ENCODE measurements around the gene DYNC1H1.

DNA sequence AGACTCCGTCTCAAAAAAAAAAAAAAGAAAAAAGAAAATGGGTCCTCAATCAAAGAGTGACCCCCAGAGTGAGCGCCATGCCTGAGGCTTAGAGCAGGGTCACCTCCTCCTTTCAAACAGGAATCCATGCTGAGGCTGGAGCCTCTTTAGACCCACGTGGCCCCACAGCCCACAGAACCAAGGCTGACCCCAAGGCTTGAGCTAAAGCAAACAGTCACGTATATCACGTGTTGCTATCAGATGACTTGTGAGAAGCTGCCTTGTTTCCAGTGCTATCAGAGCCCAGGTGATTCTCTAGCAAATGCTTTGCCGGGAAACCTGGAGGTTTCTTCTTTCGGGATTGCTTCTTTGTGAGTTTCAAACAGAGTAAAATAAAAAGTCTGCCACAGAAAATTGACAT, 31.7 kb upstream of the DYNC1H1 start:
- TF ChIP-seq, protein P1, sequence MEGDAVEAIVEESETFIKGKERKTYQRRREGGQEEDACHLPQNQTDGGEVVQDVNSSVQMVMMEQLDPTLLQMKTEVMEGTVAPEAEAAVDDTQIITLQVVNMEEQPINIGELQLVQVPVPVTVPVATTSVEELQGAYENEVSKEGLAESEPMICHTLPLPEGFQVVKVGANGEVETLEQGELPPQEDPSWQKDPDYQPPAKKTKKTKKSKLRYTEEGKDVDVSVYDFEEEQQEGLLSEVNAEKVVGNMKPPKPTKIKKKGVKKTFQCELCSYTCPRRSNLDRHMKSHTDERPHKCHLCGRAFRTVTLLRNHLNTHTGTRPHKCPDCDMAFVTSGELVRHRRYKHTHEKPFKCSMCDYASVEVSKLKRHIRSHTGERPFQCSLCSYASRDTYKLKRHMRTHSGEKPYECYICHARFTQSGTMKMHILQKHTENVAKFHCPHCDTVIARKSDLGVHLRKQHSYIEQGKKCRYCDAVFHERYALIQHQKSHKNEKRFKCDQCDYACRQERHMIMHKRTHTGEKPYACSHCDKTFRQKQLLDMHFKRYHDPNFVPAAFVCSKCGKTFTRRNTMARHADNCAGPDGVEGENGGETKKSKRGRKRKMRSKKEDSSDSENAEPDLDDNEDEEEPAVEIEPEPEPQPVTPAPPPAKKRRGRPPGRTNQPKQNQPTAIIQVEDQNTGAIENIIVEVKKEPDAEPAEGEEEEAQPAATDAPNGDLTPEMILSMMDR (IDR thresholded peaks at IDR 0.05), result no peak
- TF ChIP-seq POLR2A (IDR thresholded peaks at IDR 0.05), result no peak

Measured in lower leg skin (tissue), 3 donors.